Right lobe of liver (tissue), 6 donors: Measurements from ENCODE around the gene GLYATL1B. TPM values are rescaled to one million over a fixed set of nuclear protein-coding genes. Genes with fewer than 3 reads are reported as not detected.

Experiments
- ATAC-seq, 4 donors: fragments of 200-7000 bp; cut with Tn5 transposase; one replicate each; pipeline ENCODE4 v1.9.1; 2020; ENCODE audit warnings: mild to moderate bottlenecking in 4 of 4, moderate library complexity in 4 of 4
- DNase-seq, 3 donors: peaks; one replicate each; pipeline ENCODE4 v3.0.0-alpha.2; 2020
- H3K27ac ChIP-seq, 3 donors: fragments of 200-600 bp; one replicate each; pipeline ENCODE4 v1.8.0; 2022
- H3K27me3 ChIP-seq, 2 donors: fragments of 200-600 bp; one replicate each; pipeline ENCODE4 v1.8.0; 2022
- H3K36me3 ChIP-seq, 4 donors: fragments of 200-600 bp; sonication (generic) in 1 of 4; one replicate each; pipeline versions ENCODE4 v1.5.1 to v1.8.0; 2017 to 2022; ENCODE audit warnings: control low read depth in 1 of 4
- H3K4me1 ChIP-seq, 4 donors: fragments of 200-600 bp; sonication (generic) in 1 of 4; one replicate each; pipeline versions ENCODE4 v1.5.1 to v1.8.0; 2017 to 2022; ENCODE audit warnings: control low read depth in 1 of 4
- H3K4me3 ChIP-seq, 3 donors: fragments of 200-600 bp; one replicate each; pipeline ENCODE4 v1.8.0; 2022
- H3K9me3 ChIP-seq, 4 donors: fragments of 200-600 bp; sonication (generic) in 1 of 4; one replicate each; pipeline versions ENCODE4 v1.5.1 to v1.8.0; 2017 to 2022; ENCODE audit warnings: control low read depth in 1 of 4
- POLR2A ChIP-seq: fragments of 450-650 bp; IDR thresholded peaks from one replicate; pipeline ENCODE4 v1.6.1; 2017; ENCODE audit warnings: antibody characterized with exemption, mild to moderate bottlenecking
- WGBS: methylation state at CpG from one replicate; pipeline ENCODE4 v1.1.6; 2018; ENCODE audit warnings: low coverage, low lambda C conversion rate; ENCODE audit not compliant: insufficient coverage; ENCODE audit errors: missing lambda C conversion rate; 5-methylcytosine and 5-hydroxymethylcytosine counted together
- intact Hi-C, 2 donors: fragments of 100-400 bp; cut with DNase I; formaldehyde crosslinking; loops; one replicate each; pipeline versions ENCODE4 v1.11.2 to v1.14.1; 2022
- total RNA-seq, 6 experiments: library from RNA; depleted of rRNA in 2 of 6; stranded (reverse); fragments of >200 nt in 2 of 6; fragmentation: NEBNext Ultra II Directional in 3 of 6; extraction: Animal tissue kit (Norgen Biotek cat#: 25700) in 3 of 6; gene quantifications; one replicate each; pipeline versions ENCODE4 v1.1.0 to v1.2.4, GENCODE V29; 2016 to 2023
- TF ChIP-seq, protein P1 (sequence below), 4 donors: fragments of 200-600 bp in 3 of 4; fragments of 450-650 bp in 1 of 4; IDR thresholded peaks; one replicate each; pipeline versions ENCODE4 v1.5.1 to v1.8.0; 2016 to 2022; ENCODE audit warnings: antibody characterized with exemption in 4 of 4, mild to moderate bottlenecking in 2 of 4
- donor health status: DM: no; HTN: yes; CAD: no.
- donor health status: DM: no; HTN: no; CAD: no.
- donor health status: DM: no; HTN: no; CAD: no.
- donor health status: DM: no; HTN: yes; CAD: no.
- donor health status: DM: no; HTN: yes; CAD: no.

Gene GLYATL1B
- total RNA-seq, 6 experiments from 2014 or later = 2.6 TPM; not detected in 5

DNA sequence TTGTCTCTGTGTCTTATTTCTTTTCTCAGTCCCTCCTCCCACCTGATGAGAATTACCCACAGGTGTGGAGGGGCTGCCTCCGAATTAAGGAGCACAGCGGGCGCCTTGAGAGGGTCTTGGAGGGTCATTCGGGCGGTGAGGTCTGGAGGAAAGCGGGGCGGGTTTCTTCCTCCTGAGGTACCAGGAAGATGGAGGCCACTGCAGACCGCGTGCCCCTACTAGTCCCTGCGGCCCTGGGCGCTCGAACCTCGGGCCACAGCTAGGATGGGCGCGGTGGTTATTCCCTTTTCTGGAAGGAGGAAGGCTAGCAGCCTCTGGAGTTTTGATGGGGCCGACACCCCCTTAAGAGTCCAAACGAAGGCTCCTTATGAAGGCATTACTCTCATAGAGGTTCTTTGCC lies 51.1 kb downstream of the GLYATL1B start:
- Histone ChIP-seq H3K4me1 (peaks cover 0 to 10% (median 2%) of the 10 kb centered on the region in 4 donors), H3K27ac (no peak overlapping the region), H3K4me3 (no peak overlapping the region), H3K36me3 (peaks cover 0 to 12% (median 0%) of the 10 kb centered on the region in 4 donors), H3K9me3 (no peaks in the 10 kb centered on the region), H3K27me3 (no peaks in the 10 kb centered on the region)
- 60% methylated on average over 1 of the region's 17 CpGs for WGBS
- no peak for DNase-seq
- no peak for ATAC-seq
- intact Hi-C loops = no loop called here
- TF ChIP-seq, protein P1, sequence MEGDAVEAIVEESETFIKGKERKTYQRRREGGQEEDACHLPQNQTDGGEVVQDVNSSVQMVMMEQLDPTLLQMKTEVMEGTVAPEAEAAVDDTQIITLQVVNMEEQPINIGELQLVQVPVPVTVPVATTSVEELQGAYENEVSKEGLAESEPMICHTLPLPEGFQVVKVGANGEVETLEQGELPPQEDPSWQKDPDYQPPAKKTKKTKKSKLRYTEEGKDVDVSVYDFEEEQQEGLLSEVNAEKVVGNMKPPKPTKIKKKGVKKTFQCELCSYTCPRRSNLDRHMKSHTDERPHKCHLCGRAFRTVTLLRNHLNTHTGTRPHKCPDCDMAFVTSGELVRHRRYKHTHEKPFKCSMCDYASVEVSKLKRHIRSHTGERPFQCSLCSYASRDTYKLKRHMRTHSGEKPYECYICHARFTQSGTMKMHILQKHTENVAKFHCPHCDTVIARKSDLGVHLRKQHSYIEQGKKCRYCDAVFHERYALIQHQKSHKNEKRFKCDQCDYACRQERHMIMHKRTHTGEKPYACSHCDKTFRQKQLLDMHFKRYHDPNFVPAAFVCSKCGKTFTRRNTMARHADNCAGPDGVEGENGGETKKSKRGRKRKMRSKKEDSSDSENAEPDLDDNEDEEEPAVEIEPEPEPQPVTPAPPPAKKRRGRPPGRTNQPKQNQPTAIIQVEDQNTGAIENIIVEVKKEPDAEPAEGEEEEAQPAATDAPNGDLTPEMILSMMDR (IDR thresholded peaks at IDR 0.05) = no peak
- TF ChIP-seq POLR2A = no peak

GRCh38 chr11:59138643-59139042 lies 52.5 kb downstream of the GLYATL1B start:
- no peaks in the 10 kb centered on the region for H3K9me3 ChIP-seq
- no peak overlapping the region for H3K27ac ChIP-seq
- ATAC-seq = no peak
- peaks cover 0 to 15% (median 4%) of the 10 kb centered on the region in 4 donors for H3K4me1 ChIP-seq
- H3K36me3 ChIP-seq = peaks cover 0 to 11% (median 0%) of the 10 kb centered on the region in 4 donors
- WGBS = 44% methylated on average over 2 of the region's 2 CpGs
- intact Hi-C loops = no loop called here
- no peaks in the 10 kb centered on the region for H3K27me3 ChIP-seq
- TF ChIP-seq, protein P1 (IDR thresholded peaks at IDR 0.05) = no peak
- no peak for TF ChIP-seq POLR2A
- DNase-seq = no peak
- no peak overlapping the region for H3K4me3 ChIP-seq

- Histone ChIP-seq H3K4me3 (no peak overlapping the region), H3K9me3 (no peaks in the 10 kb centered on the region), H3K36me3 (no peaks in the 10 kb centered on the region), H3K27me3 (no peaks in the 10 kb centered on the region), H3K27ac (no peak overlapping the region), H3K4me1 (peaks cover 0 to 25% (median 10%) of the 10 kb centered on the region in 4 donors)
- intact Hi-C loops = no loop called here
- 90% methylated on average over 4 of the region's 4 CpGs for WGBS
- DNase-seq (no peak), ATAC-seq (no peak)
- TF ChIP-seq, protein P1 (IDR thresholded peaks at IDR 0.05) = no peak
- TF ChIP-seq POLR2A = no peak
These were observed 55.1 kb downstream of the GLYATL1B start for GRCh38 chr11:59141191-59141590.

DNA sequence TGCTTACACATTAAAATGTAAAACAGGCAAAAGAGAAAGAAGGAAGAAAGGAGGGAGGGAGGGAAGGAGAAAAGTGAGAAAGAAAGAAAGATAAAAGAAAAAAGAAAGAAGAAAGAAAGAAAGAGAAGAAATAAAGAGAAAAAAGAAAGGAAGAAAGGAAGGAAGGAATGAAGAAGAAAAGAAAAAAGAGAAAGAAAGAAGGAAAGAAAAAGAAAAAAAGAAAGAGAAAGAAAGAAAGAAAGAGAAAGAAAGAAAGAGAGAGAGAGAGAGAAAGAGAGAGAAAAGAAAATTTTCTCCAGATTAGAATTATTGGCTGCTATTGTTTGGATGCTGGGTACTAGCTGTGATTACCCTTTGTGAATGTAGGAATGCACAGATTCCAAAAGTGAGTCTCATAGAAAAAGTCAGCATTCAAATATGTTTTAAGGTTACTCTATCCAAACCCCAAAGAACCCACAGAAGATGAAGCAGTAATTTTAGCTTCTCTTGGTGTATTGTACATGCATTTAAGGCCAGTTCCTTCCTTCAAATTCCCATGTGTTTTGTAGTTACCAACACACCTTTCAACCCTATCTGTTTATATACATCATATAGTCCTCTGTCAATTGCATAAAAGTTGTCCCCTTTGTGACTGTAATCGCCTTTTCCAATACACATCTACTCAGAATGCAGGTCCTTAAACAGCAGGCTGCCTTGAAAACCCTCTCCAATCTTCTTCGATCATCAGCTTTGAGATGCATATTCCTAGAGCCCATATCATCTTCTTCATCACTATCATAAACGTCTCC lies 55.8 kb downstream of the GLYATL1B start:
- TF ChIP-seq POLR2A = no peak
- TF ChIP-seq, protein P1 (IDR thresholded peaks at IDR 0.05) = no peak
- Histone ChIP-seq H3K9me3 (no peaks in the 10 kb centered on the region), H3K36me3 (no peaks in the 10 kb centered on the region), H3K4me1 (peaks cover 0 to 25% (median 9%) of the 10 kb centered on the region in 4 donors), H3K4me3 (peak overlapping the region; percentile 71 to 83 (median 80)), H3K27ac (peak overlapping the region; percentile 88 to 99 (median 97)), H3K27me3 (no peaks in the 10 kb centered on the region)
- intact Hi-C loops = no loop called here
- DNase-seq (no peak), ATAC-seq (no peak)
- WGBS = 3% methylated on average over 3 of the region's 3 CpGs
